ENCODE results near the gene ZNF674. TPM values are rescaled to one million over a fixed set of nuclear protein-coding genes. Genes with fewer than 3 reads are reported as not detected.

ZNF674 gene
- 3.1 and 5.2 TPM in 2 replicates for total RNA-seq

GRCh38 chrX:46545111-46546005 is at the start of gene ZNF674:
Gene ZNF674 (minus strand): TSS chrX:46545421. CDS start chrX:46542087, 3,334 bp downstream.

DNA sequence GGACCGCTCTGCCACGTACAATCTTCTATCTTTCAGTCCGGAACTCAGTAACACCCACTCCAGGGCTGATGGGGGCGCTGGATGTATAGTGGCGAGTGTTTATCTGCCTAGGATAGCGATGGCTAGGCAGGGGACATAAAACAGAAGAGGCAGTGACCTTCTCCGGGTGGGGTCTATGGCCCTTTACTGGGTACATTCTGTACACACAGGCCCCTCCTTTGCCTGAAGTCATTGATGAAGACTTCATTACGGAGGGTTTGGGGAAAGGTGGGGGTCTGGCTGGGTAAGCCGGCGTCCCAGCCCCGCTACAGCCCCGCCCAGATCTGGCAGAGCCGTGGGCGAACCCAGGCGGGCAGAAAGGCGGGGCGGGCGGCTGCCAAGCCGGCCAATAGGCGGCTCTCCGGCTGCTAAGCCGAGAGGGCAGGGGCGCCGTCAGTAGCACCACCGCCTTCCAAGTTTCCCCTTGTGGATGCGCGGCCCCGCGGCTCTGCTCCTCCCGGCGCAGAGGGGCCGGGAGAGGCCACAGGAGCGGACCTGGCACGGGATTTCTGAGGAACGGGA is 28.2 kb upstream of the ZNF674 start, which contains the start of gene CHST7:
Gene CHST7 (plus strand): TSS at position 435 of the 561 bp plus-strand sequence. CDS start 167 bp downstream, outside the sequence.

Other genes with a start within 250 kb of the ZNF674 start
- 24.2 and 25.2 TPM in 2 replicates for gene CHST7, start 28.3 kb upstream of the ZNF674 start, total RNA-seq
- gene SLC9A7, start 213.7 kb upstream of the ZNF674 start, total RNA-seq = 24.7 and 37.3 TPM in 2 replicates